Astrocyte (in vitro differentiated cells and primary cell): Measurements from ENCODE around the gene MAPK8IP3. TPM values are rescaled to one million over a fixed set of nuclear protein-coding genes. Genes with fewer than 3 reads are reported as not detected.

ENCODE experiments used
- DNase-seq: peaks from one replicate; pipeline ENCODE4 v3.0.0-alpha.2; 2010; ENCODE audit warnings: low read depth
- FAIRE-seq: peaks from 2 replicates; lab custom pipeline; 2011; peaks lifted over from hg19 to GRCh38; lab: Jason Lieb, UNC
- H2AFZ ChIP-seq: 2 replicates; pipeline ENCODE4 v1.6.0; 2012; ENCODE audit warnings: low read depth, low read length, inconsistent platforms
- H3K27ac ChIP-seq: 2 replicates; pipeline ENCODE4 v1.5.1; 2011; ENCODE audit warnings: low read depth, low read length, inconsistent platforms
- H3K27me3 ChIP-seq: 2 replicates; pipeline ENCODE4 v1.6.0; 2011; ENCODE audit warnings: low read length, inconsistent platforms; ENCODE audit not compliant: insufficient read depth
- H3K36me3 ChIP-seq: 2 replicates; pipeline ENCODE4 v1.5.1; 2011; ENCODE audit warnings: low read length, inconsistent platforms; ENCODE audit not compliant: insufficient read depth
- H3K4me1 ChIP-seq: 2 replicates; pipeline ENCODE4 v1.5.1; 2011; ENCODE audit warnings: low read length, inconsistent platforms; ENCODE audit not compliant: insufficient read depth
- H3K4me2 ChIP-seq: 2 replicates; pipeline ENCODE4 v1.6.0; 2012; ENCODE audit warnings: low read length, inconsistent platforms
- H3K4me3 ChIP-seq: 2 replicates; pipeline ENCODE4 v1.5.1; 2011; ENCODE audit warnings: low read depth, mild to moderate bottlenecking, low read length, inconsistent platforms; ENCODE audit not compliant: insufficient read depth
- H3K79me2 ChIP-seq: 2 replicates; pipeline ENCODE4 v1.6.0; 2012; ENCODE audit warnings: mild to moderate bottlenecking, low read length, inconsistent platforms; ENCODE audit not compliant: insufficient read depth
- H3K9ac ChIP-seq: 2 replicates; pipeline ENCODE4 v1.6.0; 2012; ENCODE audit warnings: mild to moderate bottlenecking, low read length, inconsistent platforms
- H3K9me3 ChIP-seq: 2 replicates; pipeline ENCODE4 v1.5.1; 2012; ENCODE audit warnings: low read depth, mild to moderate bottlenecking, low read length, inconsistent platforms; ENCODE audit not compliant: insufficient read depth
- H4K20me1 ChIP-seq: 2 replicates; pipeline ENCODE4 v1.6.0; 2012; ENCODE audit warnings: low read length, inconsistent platforms; ENCODE audit not compliant: insufficient read depth
- H3K27ac Mint-ChIP-seq: one replicate; pipeline ENCODE4 v1.8.0; 2021; ENCODE audit warnings: mild to moderate bottlenecking, mixed read lengths; ENCODE audit not compliant: unreplicated experiment
- H3K27me3 Mint-ChIP-seq: one replicate; pipeline ENCODE4 v1.8.0; 2021; ENCODE audit warnings: low read depth, mixed read lengths; ENCODE audit not compliant: unreplicated experiment
- H3K36me3 Mint-ChIP-seq: one replicate; pipeline ENCODE4 v1.8.0; 2021; ENCODE audit warnings: low read depth, mixed read lengths; ENCODE audit not compliant: unreplicated experiment
- H3K4me1 Mint-ChIP-seq: one replicate; pipeline ENCODE4 v1.8.0; 2021; ENCODE audit warnings: low read depth, mixed read lengths; ENCODE audit not compliant: unreplicated experiment
- H3K4me3 Mint-ChIP-seq: one replicate; pipeline ENCODE4 v1.8.0; 2021; ENCODE audit warnings: mild to moderate bottlenecking, moderate library complexity, mixed read lengths; ENCODE audit not compliant: unreplicated experiment
- H3K9me3 Mint-ChIP-seq: one replicate; pipeline ENCODE4 v1.8.0; 2021; ENCODE audit warnings: mild to moderate bottlenecking, mixed read lengths; ENCODE audit not compliant: unreplicated experiment
- CTCF ChIP-seq: IDR thresholded peaks from 2 replicates; pipeline ENCODE4 v1.5.1; 2011; ENCODE audit warnings: low read depth, mild to moderate bottlenecking, inconsistent platforms, low read length, moderate library complexity; ENCODE audit not compliant: insufficient read depth
- EZH2 ChIP-seq: IDR thresholded peaks from 2 replicates; pipeline ENCODE4 v1.6.1; 2012; ENCODE audit warnings: mild to moderate bottlenecking, low read length, inconsistent platforms; ENCODE audit not compliant: insufficient read depth
- total RNA-seq: library from RNA; stranded (reverse); gene quantifications from 2 replicates; pipeline ENCODE4 v1.2.1, GENCODE V29; 2021

The MAPK8IP3 gene
- total RNA-seq, 1 donor from 2014 or later = 92.4 TPM

GRCh38 chr16:1740781-1741490, 34.9 kb downstream of the MAPK8IP3 start:
- no peak overlapping the region for H3K27ac ChIP-seq
- Mint-ChIP-seq H3K4me3 (no peak overlapping the region), H3K4me1 (peaks cover 12% of the 10 kb centered on the region), H3K27ac (no peak overlapping the region), H3K9me3 (no peaks in the 10 kb centered on the region), H3K27me3 (no peaks in the 10 kb centered on the region), H3K36me3 (no peaks in the 10 kb centered on the region)
- peaks cover 58% of the 10 kb centered on the region for H4K20me1 ChIP-seq
- no peak overlapping the region for H3K4me2 ChIP-seq
- peaks cover 4% of the 10 kb centered on the region for H3K36me3 ChIP-seq
- H2AFZ ChIP-seq = no peak overlapping the region
- DNase-seq (no peak), FAIRE-seq (no peak)
- no peaks in the 10 kb centered on the region for H3K27me3 ChIP-seq
- peaks cover 12% of the 10 kb centered on the region for H3K9me3 ChIP-seq
- H3K4me3 ChIP-seq = no peak overlapping the region
- H3K4me1 ChIP-seq = peaks cover 16% of the 10 kb centered on the region
- peaks cover 23% of the 10 kb centered on the region for H3K79me2 ChIP-seq
- no peak for TF ChIP-seq CTCF
- no peak for TF ChIP-seq EZH2
- H3K9ac ChIP-seq = no peak overlapping the region

GRCh38 chr16:1741553-1742165, 35.7 kb downstream of the MAPK8IP3 start:
- Mint-ChIP-seq H3K27ac (no peak overlapping the region), H3K4me3 (no peak overlapping the region), H3K36me3 (no peaks in the 10 kb centered on the region), H3K27me3 (no peaks in the 10 kb centered on the region), H3K9me3 (no peaks in the 10 kb centered on the region), H3K4me1 (peaks cover 17% of the 10 kb centered on the region)
- no peak overlapping the region for H3K9ac ChIP-seq
- peaks cover 54% of the 10 kb centered on the region for H4K20me1 ChIP-seq
- H3K27me3 ChIP-seq = no peaks in the 10 kb centered on the region
- no peak overlapping the region for H3K4me2 ChIP-seq
- DNase-seq (no peak), FAIRE-seq (no peak)
- peaks cover 11% of the 10 kb centered on the region for H3K9me3 ChIP-seq
- TF ChIP-seq CTCF (no peak), EZH2 (no peak)
- peaks cover 21% of the 10 kb centered on the region for H3K79me2 ChIP-seq
- H3K36me3 ChIP-seq = peaks cover 4% of the 10 kb centered on the region
- no peak overlapping the region for H2AFZ ChIP-seq
- H3K4me3 ChIP-seq = no peak overlapping the region
- peaks cover 22% of the 10 kb centered on the region for H3K4me1 ChIP-seq
- no peak overlapping the region for H3K27ac ChIP-seq
